Hepatocyte (in vitro differentiated cells): ENCODE results near the gene SLC17A7. TPM values are rescaled to one million over a fixed set of nuclear protein-coding genes. Genes with fewer than 3 reads are reported as not detected.
A peak's percentile ranks its signal among the peaks of the same experiment; 100 is the strongest.

Experiments
- DNase-seq: peaks from one replicate; pipeline ENCODE4 v3.0.0-alpha.2; 2016; ENCODE audit warnings: low spot score
- H2AFZ ChIP-seq: fragments of 200-600 bp; sonication (generic); 2 replicates; pipeline ENCODE4 v1.6.0; 2016; ENCODE audit warnings: antibody characterized with exemption, mild to moderate bottlenecking
- H3K27ac ChIP-seq: fragments of 200-600 bp; sonication (generic); 2 replicates; pipeline ENCODE4 v1.5.1; 2016; ENCODE audit warnings: mild to moderate bottlenecking
- H3K27me3 ChIP-seq: fragments of 200-600 bp; sonication (generic); 2 replicates; pipeline ENCODE4 v1.6.1; 2016
- H3K36me3 ChIP-seq: fragments of 200-600 bp; sonication (generic); replicated peaks from 2 replicates; pipeline ENCODE4 v1.5.1; 2016; ENCODE audit warnings: low read depth; ENCODE audit not compliant: insufficient read depth
- H3K4me1 ChIP-seq: fragments of 200-600 bp; sonication (generic); 2 replicates; pipeline ENCODE4 v1.5.1; 2016; ENCODE audit warnings: mild to moderate bottlenecking, moderate library complexity; ENCODE audit not compliant: insufficient read depth
- H3K4me2 ChIP-seq: fragments of 200-600 bp; sonication (generic); 2 replicates; pipeline ENCODE4 v1.6.0; 2016
- H3K4me3 ChIP-seq: fragments of 200-600 bp; sonication (generic); 2 replicates; pipeline ENCODE4 v1.5.1; 2016; ENCODE audit warnings: mild to moderate bottlenecking
- H3K79me2 ChIP-seq: fragments of 200-600 bp; sonication (generic); 2 replicates; pipeline ENCODE4 v1.6.0; 2017; ENCODE audit warnings: mild to moderate bottlenecking
- H3K9me2 ChIP-seq: fragments of 200-600 bp; sonication (generic); replicated peaks from 2 replicates; pipeline ENCODE4 v1.6.0; 2017; ENCODE audit warnings: mild to moderate bottlenecking; ENCODE audit not compliant: insufficient read depth
- H3K9me3 ChIP-seq: fragments of 200-600 bp; sonication (generic); 2 replicates; pipeline ENCODE4 v1.5.1; 2016; ENCODE audit warnings: low read depth, mild to moderate bottlenecking
- H4K20me1 ChIP-seq: fragments of 200-600 bp; sonication (generic); 2 replicates; pipeline ENCODE4 v1.6.0; 2016; ENCODE audit warnings: mild to moderate bottlenecking; ENCODE audit not compliant: insufficient read depth, poor library complexity, severe bottlenecking
- EZH2 ChIP-seq: fragments of 200-600 bp; sonication (generic); IDR thresholded peaks from 2 replicates; pipeline ENCODE4 v1.6.1; 2016; ENCODE audit warnings: antibody characterized with exemption, mild to moderate bottlenecking, borderline replicate concordance
- EZH2phosphoT487 ChIP-seq: fragments of 200-600 bp; sonication (generic); IDR thresholded peaks from one replicate; pipeline ENCODE4 v1.6.1; 2018; ENCODE audit warnings: antibody characterized with exemption, mild to moderate bottlenecking, low read depth, moderate library complexity; ENCODE audit not compliant: unreplicated experiment, severe bottlenecking
- WGBS: methylation state at CpG from one replicate; pipeline ENCODE4 v1.1.6; 2016; ENCODE audit warnings: low lambda C conversion rate; ENCODE audit errors: missing lambda C conversion rate; 5-methylcytosine and 5-hydroxymethylcytosine counted together
- polyA plus RNA-seq: library from polyadenylated mRNA; unstranded; fragments of >200 nt; fragmentation: Nextera tagmentation; extraction: Ambion mirVana; gene quantifications from 2 replicates; pipeline ENCODE4 v1.2.1, GENCODE V29; 2016
- total RNA-seq: library from RNA; depleted of rRNA; stranded (reverse); fragments of >200 nt; gene quantifications from 2 replicates; pipeline ENCODE4 v1.2.3, GENCODE V29; 2014
- TF ChIP-seq, protein P1 (sequence below): fragments of 200-600 bp; sonication (generic); IDR thresholded peaks from 2 replicates; pipeline ENCODE4 v1.5.1; 2016; ENCODE audit warnings: antibody characterized with exemption, mild to moderate bottlenecking; ENCODE audit not compliant: poor library complexity

The SLC17A7 gene
- total and polyA plus RNA-seq, 2 experiments from 2014 or later: 0.13 to 0.51 TPM

GRCh38 chr19:49488863-49489537 lies 47.7 kb upstream of the SLC17A7 start:
- Histone ChIP-seq H3K4me2 (peak overlapping the region; percentile 98), H3K36me3 (peaks cover 5% of the 10 kb centered on the region), H3K4me1 (peaks cover 20% of the 10 kb centered on the region), H3K79me2 (peaks cover 37% of the 10 kb centered on the region), H3K9me3 (no peaks in the 10 kb centered on the region), H3K27me3 (no peaks in the 10 kb centered on the region), H2AFZ (no peak overlapping the region), H4K20me1 (peaks cover 33% of the 10 kb centered on the region), H3K9me2 (no peaks in the 10 kb centered on the region), H3K4me3 (peak overlapping the region; percentile 58), H3K27ac (peak overlapping the region; percentile 82)
- TF ChIP-seq, protein P1, sequence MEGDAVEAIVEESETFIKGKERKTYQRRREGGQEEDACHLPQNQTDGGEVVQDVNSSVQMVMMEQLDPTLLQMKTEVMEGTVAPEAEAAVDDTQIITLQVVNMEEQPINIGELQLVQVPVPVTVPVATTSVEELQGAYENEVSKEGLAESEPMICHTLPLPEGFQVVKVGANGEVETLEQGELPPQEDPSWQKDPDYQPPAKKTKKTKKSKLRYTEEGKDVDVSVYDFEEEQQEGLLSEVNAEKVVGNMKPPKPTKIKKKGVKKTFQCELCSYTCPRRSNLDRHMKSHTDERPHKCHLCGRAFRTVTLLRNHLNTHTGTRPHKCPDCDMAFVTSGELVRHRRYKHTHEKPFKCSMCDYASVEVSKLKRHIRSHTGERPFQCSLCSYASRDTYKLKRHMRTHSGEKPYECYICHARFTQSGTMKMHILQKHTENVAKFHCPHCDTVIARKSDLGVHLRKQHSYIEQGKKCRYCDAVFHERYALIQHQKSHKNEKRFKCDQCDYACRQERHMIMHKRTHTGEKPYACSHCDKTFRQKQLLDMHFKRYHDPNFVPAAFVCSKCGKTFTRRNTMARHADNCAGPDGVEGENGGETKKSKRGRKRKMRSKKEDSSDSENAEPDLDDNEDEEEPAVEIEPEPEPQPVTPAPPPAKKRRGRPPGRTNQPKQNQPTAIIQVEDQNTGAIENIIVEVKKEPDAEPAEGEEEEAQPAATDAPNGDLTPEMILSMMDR: no peak
- no peak for TF ChIP-seq EZH2
- no peak for TF ChIP-seq EZH2phosphoT487
- DNase-seq: no peak
- 22% methylated on average over 15 of the region's 15 CpGs for WGBS

GRCh38 chr19:49488046-49488862 lies 46.9 kb upstream of the SLC17A7 start:
- Histone ChIP-seq H3K4me1 (peaks cover 20% of the 10 kb centered on the region), H4K20me1 (peaks cover 33% of the 10 kb centered on the region)
- peak; percentile 8 for DNase-seq

DNA sequence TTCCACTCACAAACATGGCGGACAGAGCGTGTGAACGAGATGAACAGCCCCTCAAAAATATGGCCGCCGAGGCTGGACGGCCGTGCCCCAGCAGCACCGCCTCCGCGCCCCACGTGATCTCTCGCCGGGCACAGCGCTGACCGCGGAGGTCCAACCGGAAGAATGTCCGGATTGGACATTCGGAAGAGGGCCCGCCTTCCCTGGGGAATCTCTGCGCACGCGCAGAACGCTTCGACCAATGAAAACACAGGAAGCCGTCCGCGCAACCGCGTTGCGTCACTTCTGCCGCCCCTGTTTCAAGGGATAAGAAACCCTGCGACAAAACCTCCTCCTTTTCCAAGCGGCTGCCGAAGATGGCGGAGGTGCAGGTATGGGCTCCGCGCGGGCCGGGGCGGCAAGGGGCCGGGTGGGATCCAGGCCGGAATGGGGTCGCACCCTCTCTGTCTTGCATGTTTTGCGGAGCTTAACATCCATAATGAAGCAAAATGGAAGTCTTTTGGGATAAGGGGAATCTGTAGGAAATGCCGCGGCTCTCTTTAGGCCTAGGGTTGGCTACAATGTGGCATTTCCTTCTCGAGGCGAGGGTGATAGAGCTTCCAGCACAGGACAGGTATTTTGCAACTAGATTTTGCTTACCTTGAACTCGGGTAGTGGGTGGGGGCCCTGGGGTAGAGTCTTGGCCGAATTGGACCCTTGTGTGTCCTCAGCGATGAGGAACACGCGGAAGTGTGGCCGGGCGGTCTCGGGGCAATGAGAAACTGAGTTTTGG lies 46.1 kb upstream of the SLC17A7 start, which contains the start of gene RPL13A:
Gene RPL13A, plus strand, starts transcription at position 332 of the 769 bp plus-strand sequence. Its CDS starts 22 bp downstream, at position 354.
- H3K4me1 ChIP-seq: peaks cover 20% of the 10 kb centered on the region
- DNase-seq: peak; percentile 100
- peaks cover 33% of the 10 kb centered on the region for H4K20me1 ChIP-seq
- under 1% methylated on average over 57 of the region's 57 CpGs for WGBS
- H3K9me2 ChIP-seq: no peaks in the 10 kb centered on the region
- H3K79me2 ChIP-seq: peaks cover 37% of the 10 kb centered on the region
- peak within 1 kb of the TSS; percentile 58 for H3K4me3 ChIP-seq
- no peaks in the 10 kb centered on the region for H3K27me3 ChIP-seq
- peak within 1 kb of the TSS; percentile 82 for H3K27ac ChIP-seq
- peaks cover 5% of the 10 kb centered on the region for H3K36me3 ChIP-seq
- H2AFZ ChIP-seq: peak within 1 kb of the TSS; percentile 64
- H3K4me2 ChIP-seq: peak within 1 kb of the TSS; percentile 98
- no peaks in the 10 kb centered on the region for H3K9me3 ChIP-seq
- TF ChIP-seq EZH2phosphoT487 (no peak), EZH2 (no peak)
- TF ChIP-seq, protein P1: no peak

More at GRCh38 chr19:49488046-49488862, 46.9 kb upstream of the SLC17A7 start:
- Histone ChIP-seq H3K4me3 (peak overlapping the region; percentile 58), H3K27me3 (no peaks in the 10 kb centered on the region), H3K79me2 (peaks cover 37% of the 10 kb centered on the region), H3K9me2 (no peaks in the 10 kb centered on the region), H3K9me3 (no peaks in the 10 kb centered on the region), H2AFZ (no peak overlapping the region), H3K27ac (peak overlapping the region; percentile 82), H3K36me3 (peaks cover 5% of the 10 kb centered on the region), H3K4me2 (peak overlapping the region; percentile 98)
- 1% methylated on average over 26 of the region's 26 CpGs for WGBS
- TF ChIP-seq, protein P1: no peak
- no peak for TF ChIP-seq EZH2phosphoT487
- TF ChIP-seq EZH2: no peak
